Measurements from ENCODE around the gene TMEM51.

TMEM51 gene

GRCh38 chr1:15229707-15230131, 76.2 kb downstream of the TMEM51 start:
- TF ChIP-seq CTCF (IDR thresholded peaks at IDR 0.05; ENCODE audit: borderline replicate concordance, insufficient read depth, low read depth, low read length), result no peak
- no peak overlapping the region for H3K4me3 ChIP-seq (ENCODE audit: low read depth, low read length)

- no peak for TF ChIP-seq CTCF (IDR thresholded peaks at IDR 0.05; ENCODE audit: borderline replicate concordance, insufficient read depth, low read depth, low read length)
- H3K4me3 ChIP-seq (ENCODE audit: low read depth, low read length), result no peak overlapping the region
These were observed 78.2 kb downstream of the TMEM51 start for GRCh38 chr1:15231714-15232201.

GRCh38 chr1:15233689-15234088, 80.1 kb downstream of the TMEM51 start:
- H3K4me3 ChIP-seq (ENCODE audit: low read depth, low read length), result no peak overlapping the region
- TF ChIP-seq CTCF (IDR thresholded peaks at IDR 0.05; ENCODE audit: borderline replicate concordance, insufficient read depth, low read depth, low read length), result no peak

GRCh38 chr1:15236321-15236721, 82.8 kb downstream of the TMEM51 start:
- H3K4me3 ChIP-seq (ENCODE audit: low read depth, low read length), result no peak overlapping the region
- TF ChIP-seq CTCF (IDR thresholded peaks at IDR 0.05; ENCODE audit: borderline replicate concordance, insufficient read depth, low read depth, low read length), result no peak

- TF ChIP-seq CTCF (IDR thresholded peaks at IDR 0.05; ENCODE audit: borderline replicate concordance, insufficient read depth, low read depth, low read length), result no peak
These were observed 83.2 kb downstream of the TMEM51 start for GRCh38 chr1:15236746-15237145.

GRCh38 chr1:15238789-15239188, 85.2 kb downstream of the TMEM51 start:
- no peak for TF ChIP-seq CTCF (IDR thresholded peaks at IDR 0.05; ENCODE audit: borderline replicate concordance, insufficient read depth, low read depth, low read length)
- no peak overlapping the region for H3K4me3 ChIP-seq (ENCODE audit: low read depth, low read length)

More at GRCh38 chr1:15236746-15237145, 83.2 kb downstream of the TMEM51 start:
- H3K4me3 ChIP-seq (ENCODE audit: low read depth, low read length), result no peak overlapping the region

- H3K4me3 ChIP-seq (ENCODE audit: low read depth, low read length), result no peak overlapping the region
- no peak for TF ChIP-seq CTCF (IDR thresholded peaks at IDR 0.05; ENCODE audit: borderline replicate concordance, insufficient read depth, low read depth, low read length)
These were observed 89.2 kb downstream of the TMEM51 start for GRCh38 chr1:15242766-15243165.

Measured in GM12875 (cell line).